GM10266 (cell line): Measurements from ENCODE around the gene ADAMTS7.
"Not testable (repeated sequence)": the region's sequence is repeated elsewhere in the genome, so short reads cannot be mapped to it uniquely, and the experiment has no call there.

Source experiments
- DNase-seq: peaks from one replicate; pipeline ENCODE4 v3.0.0; 2012; ENCODE audit errors: extremely low spot score
- TF ChIP-seq, protein P1 (sequence below): IDR thresholded peaks from 2 replicates; pipeline ENCODE4 v1.5.1; 2012; ENCODE audit warnings: mild to moderate bottlenecking, low read depth; ENCODE audit not compliant: control insufficient read depth, insufficient read depth; ENCODE audit errors: missing control alignments

ADAMTS7 gene

DNA sequence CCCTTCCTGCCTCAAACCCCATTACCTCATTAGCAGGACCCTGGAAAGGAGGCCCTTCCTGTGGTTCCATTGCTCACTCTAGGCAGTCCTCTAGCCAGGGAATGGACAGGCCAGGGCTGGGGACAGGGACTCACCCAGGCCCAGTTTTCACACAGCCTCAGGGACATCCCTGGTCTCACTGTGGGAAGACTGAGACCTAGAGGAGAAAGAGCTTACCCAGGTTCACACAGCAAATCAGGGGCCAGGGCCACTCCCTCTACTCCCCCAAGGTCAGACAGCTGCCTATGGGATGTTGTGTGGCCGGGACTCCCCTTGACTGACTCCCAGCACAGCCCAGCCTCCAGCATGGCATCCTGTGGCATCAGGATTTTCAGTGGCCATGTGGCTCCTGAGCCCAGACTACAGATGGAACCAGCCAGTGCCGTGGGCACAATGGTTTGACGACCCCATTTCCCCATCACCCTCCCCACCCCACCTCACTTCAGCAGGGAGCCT is 49.3 kb downstream of the ADAMTS7 start:
- TF ChIP-seq, protein P1, sequence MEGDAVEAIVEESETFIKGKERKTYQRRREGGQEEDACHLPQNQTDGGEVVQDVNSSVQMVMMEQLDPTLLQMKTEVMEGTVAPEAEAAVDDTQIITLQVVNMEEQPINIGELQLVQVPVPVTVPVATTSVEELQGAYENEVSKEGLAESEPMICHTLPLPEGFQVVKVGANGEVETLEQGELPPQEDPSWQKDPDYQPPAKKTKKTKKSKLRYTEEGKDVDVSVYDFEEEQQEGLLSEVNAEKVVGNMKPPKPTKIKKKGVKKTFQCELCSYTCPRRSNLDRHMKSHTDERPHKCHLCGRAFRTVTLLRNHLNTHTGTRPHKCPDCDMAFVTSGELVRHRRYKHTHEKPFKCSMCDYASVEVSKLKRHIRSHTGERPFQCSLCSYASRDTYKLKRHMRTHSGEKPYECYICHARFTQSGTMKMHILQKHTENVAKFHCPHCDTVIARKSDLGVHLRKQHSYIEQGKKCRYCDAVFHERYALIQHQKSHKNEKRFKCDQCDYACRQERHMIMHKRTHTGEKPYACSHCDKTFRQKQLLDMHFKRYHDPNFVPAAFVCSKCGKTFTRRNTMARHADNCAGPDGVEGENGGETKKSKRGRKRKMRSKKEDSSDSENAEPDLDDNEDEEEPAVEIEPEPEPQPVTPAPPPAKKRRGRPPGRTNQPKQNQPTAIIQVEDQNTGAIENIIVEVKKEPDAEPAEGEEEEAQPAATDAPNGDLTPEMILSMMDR, result no peak
- no peak for DNase-seq

DNA sequence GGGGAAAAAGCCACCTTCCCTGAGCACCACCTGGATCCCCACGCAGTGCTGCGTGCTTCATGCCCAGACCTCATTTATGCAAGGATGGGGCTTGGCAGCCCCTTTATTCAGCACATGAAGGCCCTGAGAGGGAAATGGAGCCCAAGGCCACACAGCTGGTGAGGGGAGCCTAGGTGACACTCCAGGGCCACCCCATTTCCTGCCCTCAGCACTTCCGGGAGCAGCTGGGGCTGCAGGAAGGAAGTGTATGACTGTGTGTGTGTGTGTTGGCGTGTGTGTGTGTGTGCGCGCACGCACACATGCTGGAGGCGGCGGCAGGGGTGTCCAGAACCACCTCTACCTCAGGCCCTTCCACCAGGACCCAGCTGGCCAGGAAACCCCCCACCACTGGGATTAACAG is 49.8 kb downstream of the ADAMTS7 start:
- peak; percentile 81 for DNase-seq

DNA sequence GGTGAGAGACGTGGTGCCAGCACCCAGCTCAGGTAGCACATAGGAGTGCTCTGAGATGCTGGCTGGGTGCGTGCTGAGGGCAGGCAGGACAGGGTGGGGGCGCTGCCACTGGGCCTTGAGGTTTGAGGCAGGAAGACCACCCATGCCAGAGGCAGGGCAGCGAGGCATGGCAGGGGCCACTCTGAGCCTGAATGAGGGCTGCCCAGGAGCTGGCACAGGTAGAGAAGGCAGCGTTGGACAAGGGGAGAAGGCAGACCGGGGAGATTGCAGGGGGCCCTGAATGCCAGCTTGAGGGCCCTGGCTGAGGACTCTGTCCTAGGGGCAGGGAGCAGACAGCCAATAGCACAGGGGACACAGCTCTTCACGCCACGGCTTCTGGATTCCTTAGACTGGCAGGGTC is 50.2 kb downstream of the ADAMTS7 start:
- TF ChIP-seq, protein P1, result no peak
- no peak for DNase-seq

DNA sequence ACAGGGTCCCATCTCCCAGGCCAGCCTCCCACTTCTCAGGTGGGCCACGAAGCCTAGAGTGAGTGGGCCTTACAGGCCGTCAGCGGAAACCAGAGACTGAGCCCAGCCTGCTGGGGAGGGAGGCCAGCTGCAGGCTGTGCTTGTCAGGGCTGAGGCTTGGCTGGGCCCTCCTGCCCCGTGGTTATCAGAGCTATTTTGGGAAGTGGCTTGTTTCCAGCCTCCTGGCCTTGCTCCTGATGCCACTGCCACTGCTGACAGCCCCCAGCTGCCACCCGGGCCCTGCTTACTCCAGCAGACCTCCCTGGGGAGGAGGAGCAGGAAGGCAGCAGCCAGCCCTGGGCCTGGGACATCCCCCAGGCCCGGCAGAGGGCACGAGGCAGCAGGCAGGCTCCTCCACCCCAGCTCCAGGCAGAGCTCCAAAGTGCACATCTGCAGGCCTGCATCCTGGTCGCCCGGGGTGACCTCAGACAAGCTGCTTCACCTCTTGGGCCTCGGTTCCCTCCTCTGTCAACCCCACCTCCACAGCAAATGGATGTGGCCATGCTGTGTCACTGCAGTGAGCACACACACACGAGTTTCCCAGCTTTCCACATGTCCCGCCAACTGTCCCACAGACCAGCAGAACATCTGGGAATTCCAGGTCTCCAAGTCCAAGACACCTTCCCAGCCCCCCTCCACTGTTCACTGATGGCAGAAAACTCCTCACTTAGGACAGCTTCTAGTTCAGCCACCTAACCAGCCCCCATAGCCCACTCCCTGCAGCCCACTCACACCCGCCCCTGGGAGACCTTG is 51.0 kb downstream of the ADAMTS7 start:
- DNase-seq, result not testable (repeated sequence)

DNA sequence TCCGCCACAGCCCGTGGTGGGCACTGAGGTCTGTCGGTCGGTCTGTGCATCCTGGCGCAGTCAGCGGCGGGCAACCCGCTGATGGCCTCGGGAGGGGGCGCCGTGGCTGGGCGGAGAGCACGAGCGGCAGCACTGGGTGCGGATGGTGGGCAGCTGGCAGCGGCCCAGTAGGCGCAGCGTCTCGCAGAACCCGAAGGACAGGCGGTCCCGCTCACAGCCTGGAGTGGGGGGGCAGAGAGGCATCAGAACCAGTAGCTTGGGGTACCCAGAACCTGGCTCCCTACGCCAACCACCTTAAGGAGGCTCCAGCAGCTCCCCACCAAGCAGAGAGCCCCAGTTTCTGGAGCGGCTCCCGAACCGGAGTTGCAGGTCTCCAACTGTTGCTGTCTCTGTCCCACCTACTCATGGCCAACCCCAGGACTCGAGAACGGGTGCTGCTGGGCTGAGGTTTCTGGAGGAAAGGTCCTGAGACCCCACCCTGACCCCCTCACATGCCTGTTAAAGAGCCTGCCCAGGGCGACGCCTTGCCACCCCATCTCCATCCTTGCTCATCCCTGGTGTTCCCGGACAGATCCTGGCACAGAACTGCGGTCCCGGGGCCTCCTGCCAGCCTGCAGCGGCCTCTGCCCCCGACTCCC is 51.8 kb downstream of the ADAMTS7 start:
- not testable (repeated sequence) for DNase-seq

DNA sequence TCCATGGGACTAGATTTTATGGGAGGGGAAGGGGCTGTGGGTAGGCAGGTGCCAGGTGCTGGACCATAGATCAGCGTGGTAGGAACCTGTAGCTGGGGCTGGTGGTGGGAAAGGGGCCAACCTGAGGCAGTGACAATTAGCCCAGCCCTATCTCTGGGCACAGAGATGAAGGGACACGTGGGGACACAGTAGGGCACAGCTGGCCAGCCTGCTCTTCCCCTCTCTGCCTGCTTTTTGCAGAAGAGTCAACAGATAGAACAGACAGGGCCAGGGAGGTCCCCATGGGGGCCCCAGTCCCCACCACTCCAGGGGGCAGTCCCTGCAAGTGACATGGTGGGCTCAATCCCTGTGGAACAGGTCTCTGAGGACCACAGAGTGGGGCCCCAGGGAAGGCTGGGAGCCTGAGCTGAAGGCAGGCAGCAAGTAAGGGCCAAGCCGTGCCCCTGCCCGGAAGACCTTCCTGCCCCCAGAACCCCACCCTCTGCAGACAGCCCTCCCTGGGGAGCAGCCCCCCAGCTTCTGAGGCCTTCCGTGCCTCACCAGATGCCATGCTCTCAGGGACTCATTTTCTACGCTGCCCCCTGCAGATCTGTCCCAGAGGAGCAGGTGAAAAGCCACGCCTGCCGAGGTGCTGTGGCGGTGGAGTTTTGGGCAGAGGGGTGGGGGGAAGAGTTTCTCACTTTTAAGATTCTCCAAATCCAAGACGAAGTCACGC is 52.6 kb downstream of the ADAMTS7 start:
- TF ChIP-seq, protein P1, result peak; percentile 14
- DNase-seq, result not testable (repeated sequence)

DNA sequence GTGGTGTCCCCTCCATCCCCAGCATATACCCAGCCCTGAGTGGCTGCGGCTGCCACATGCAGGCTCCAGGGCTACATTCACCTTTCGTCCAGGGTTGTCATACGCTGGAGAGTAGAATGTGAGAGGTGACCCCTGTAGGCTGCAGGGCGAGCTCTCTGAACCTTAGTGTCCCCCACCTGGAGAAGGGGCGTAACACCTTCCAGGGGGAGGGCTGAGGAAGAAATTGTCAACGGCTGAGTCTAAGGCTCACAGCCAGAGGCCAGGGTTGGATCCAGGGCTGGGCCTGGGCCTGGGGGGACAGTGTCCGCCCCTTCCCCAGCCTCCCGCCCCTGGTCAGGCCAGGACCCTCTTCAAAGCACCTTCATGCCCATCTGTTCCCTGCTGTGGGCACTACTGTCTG is 53.2 kb downstream of the ADAMTS7 start:
- not testable (repeated sequence) for DNase-seq

DNA sequence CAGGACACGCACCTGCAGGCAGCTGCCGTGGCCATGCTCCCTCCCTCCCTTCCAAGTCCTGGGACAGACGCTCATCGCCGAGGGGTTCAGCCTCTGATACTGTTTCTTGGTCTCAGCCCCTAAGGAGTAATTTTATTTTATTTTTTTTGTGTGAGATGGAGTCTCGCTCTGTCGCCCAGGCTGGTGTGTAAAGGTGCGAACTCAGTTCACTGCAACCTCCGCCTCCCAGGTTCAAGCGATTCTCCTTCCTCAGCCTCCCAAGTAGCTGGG is 53.7 kb downstream of the ADAMTS7 start:
- DNase-seq, result no peak
- TF ChIP-seq, protein P1, result no peak

DNA sequence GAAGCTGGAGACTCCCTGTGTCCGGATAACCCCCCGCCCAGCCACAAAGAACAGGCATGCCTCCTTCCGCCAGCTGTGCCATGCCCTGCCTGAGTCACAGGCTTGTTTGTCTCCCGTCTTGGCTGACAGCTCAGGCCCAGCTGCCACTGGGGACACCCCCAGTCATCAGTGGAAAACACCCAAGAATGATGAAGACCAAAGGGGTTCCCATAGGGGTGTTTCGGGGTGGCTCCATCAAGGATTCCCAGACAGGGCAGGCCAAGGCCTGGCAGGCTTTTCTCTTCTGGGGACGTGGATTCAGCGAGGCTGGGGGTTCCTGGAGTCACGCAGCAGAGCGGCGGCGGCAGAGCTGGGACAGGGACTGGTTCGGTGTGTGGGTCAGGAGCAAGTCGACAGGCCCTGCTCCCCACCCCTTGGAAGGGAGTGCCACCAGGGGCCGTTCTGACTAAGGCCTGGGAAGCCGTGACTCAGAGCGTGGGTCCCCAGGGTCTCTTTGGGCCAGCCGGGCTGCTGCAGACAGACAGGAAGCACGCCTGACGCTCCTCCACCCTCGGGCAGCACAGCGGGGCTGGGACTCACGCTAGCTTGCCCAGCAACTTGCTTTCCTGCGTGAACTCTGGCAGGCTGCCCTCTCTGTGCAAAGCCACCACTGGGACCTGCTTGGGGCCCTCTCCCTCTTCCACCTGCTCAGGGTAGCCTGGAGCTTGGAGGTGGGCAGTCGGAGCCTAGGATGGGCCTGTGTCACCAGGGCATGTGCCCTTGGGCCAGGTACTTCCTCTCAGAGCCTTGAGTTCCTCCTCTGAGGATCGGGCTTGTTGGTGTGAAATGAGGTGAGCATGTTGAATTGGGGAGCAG is 54.3 kb downstream of the ADAMTS7 start:
- DNase-seq, result peak; percentile 72
